Stomach (tissue), 4 donors: Measurements from ENCODE around the gene C19orf67.

Experiments used
- CTCF ChIP-seq, 7 experiments: fragments of 450-650 bp in 4 of 7; fragments of 200-600 bp in 3 of 7; sonication (generic) in 3 of 7; IDR thresholded peaks; one replicate each; pipeline ENCODE4 v1.5.1; 2016 to 2019; ENCODE audit warnings: antibody characterized with exemption in 7 of 7, control low read depth in 2 of 7, mild to moderate bottlenecking in 1 of 7
- POLR2A ChIP-seq, 4 donors: fragments of 450-650 bp; IDR thresholded peaks; one replicate each; pipeline ENCODE4 v1.6.1; 2016; ENCODE audit warnings: antibody characterized with exemption in 4 of 4, control low read depth in 2 of 4, mild to moderate bottlenecking in 1 of 4, moderate library complexity in 1 of 4
- POLR2AphosphoS5 ChIP-seq, 3 donors: sonication (generic); formaldehyde crosslinking; IDR thresholded peaks; one replicate each; pipeline ENCODE4 v1.6.1; 2016; ENCODE audit warnings: antibody characterized with exemption in 3 of 3

GRCh38 chr19:14115756-14116155, 30.2 kb upstream of the C19orf67 start:
- TF ChIP-seq CTCF (IDR thresholded peaks at IDR 0.05) (no peak), POLR2A (IDR thresholded peaks at IDR 0.05) (no peak), POLR2AphosphoS5 (IDR thresholded peaks at IDR 0.05) (no peak)
